GM12864 (cell line): Measurements from ENCODE around the gene TGFBI.

Experiments
- DNase-seq: peaks from one replicate; pipeline ENCODE4 v3.0.0-alpha.2; 2011; ENCODE audit warnings: low read depth
- H3K4me3 ChIP-seq: 2 replicates; pipeline ENCODE4 v1.5.1; 2011; ENCODE audit warnings: mild to moderate bottlenecking, low read depth, low read length, control low read depth
- CTCF ChIP-seq: IDR thresholded peaks from 2 replicates; pipeline ENCODE4 v1.5.1; 2011; ENCODE audit warnings: low read depth, mild to moderate bottlenecking, moderate library complexity, low read length, control low read depth, inconsistent platforms; ENCODE audit errors: missing control alignments

Gene TGFBI

GRCh38 chr5:136099870-136100269 lies 71.1 kb downstream of the TGFBI start:
- no peak overlapping the region for H3K4me3 ChIP-seq
- DNase-seq, result no peak
- TF ChIP-seq CTCF, result no peak

GRCh38 chr5:136101884-136102283 lies 73.1 kb downstream of the TGFBI start:
- TF ChIP-seq CTCF, result no peak
- no peak overlapping the region for H3K4me3 ChIP-seq
- DNase-seq, result no peak

GRCh38 chr5:136103118-136103517 lies 74.3 kb downstream of the TGFBI start:
- DNase-seq, result no peak
- H3K4me3 ChIP-seq, result no peak overlapping the region
- TF ChIP-seq CTCF, result no peak

- no peak for TF ChIP-seq CTCF
- no peak for DNase-seq
- no peak overlapping the region for H3K4me3 ChIP-seq
Measured at GRCh38 chr5:136104306-136104965, 75.6 kb downstream of the TGFBI start.

- TF ChIP-seq CTCF, result no peak
- no peak overlapping the region for H3K4me3 ChIP-seq
- DNase-seq, result no peak
Measured at GRCh38 chr5:136106351-136107031, 77.7 kb downstream of the TGFBI start.

- DNase-seq, result peak; percentile 13
- H3K4me3 ChIP-seq, result no peak overlapping the region
- no peak for TF ChIP-seq CTCF
Measured at GRCh38 chr5:136108180-136108611, 79.4 kb downstream of the TGFBI start.

GRCh38 chr5:136108766-136109165 lies 80.0 kb downstream of the TGFBI start:
- no peak for DNase-seq
- no peak overlapping the region for H3K4me3 ChIP-seq
- no peak for TF ChIP-seq CTCF
